Activated CD8-positive, alpha-beta memory T cell treated with anti-CD3 and anti-CD28 coated beads for 4 hours (primary cell): ENCODE measurements around the gene RBL1.
"Not testable (repeated sequence)": the region's sequence is repeated elsewhere in the genome, so short reads cannot be mapped to it uniquely, and the experiment has no call there.

Source experiments
- DNase-seq, 2 donors: peaks; one replicate each; pipeline ENCODE4 v3.0.0-alpha.2; 2020; ENCODE audit warnings: low read depth in 2 of 2

RBL1 gene

DNA sequence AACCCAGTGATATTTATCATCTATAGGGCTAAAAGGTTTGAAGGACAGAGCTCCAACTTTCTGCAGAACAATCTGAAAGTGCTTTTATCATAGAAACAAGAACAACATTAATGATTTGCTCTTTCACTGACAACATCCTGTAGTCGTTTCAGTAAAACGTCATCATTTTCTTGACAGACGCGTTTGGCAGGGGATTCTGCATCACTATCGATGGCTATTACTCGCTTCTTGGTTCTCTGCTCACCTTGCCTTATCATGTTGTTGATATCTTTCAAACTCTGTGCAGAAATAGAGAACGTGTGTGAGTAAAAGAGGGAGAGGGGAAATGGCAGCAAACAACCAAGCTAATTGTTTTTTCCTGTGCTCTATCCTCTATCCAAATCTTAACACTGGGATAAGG, 97.1 kb downstream of the RBL1 start:
- DNase-seq: no peak

DNA sequence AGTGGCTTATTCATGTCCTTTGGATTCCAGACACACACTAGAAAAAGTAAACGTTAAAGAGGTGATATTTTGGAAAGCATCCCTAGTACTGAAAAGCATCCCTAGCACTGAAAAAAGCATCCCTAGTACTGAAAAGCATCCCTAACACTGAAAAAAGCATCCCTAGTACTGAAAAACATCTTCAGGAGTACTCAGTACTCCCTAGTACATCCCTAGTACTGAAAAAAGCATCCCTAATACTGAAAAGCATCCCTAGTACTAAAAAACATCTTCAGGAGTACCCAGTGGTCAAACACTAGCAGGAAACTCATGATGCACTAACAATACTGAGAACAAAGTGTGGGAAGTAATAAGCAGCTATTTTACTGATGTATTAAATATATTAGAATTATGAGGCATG, 98.7 kb downstream of the RBL1 start:
- DNase-seq: no peak

DNA sequence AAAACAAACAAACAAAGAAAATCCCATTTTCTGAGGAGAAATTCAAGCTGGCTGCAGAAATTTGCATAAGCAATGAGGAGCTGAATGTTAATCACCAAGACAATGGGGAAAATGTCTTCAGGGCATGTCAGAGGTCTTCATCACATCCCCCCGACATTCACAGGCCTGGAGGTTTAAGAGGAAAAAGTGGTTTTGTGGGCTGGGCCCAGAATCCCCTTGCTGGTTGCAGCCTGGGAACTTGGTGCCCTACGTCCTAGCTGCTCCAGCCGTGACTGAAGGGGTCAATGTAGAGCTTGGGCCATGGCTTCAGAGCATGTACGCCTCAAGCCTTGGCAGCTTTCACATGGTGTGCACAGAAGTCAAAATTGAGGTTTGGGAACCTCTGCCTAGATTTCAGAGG, 101.6 kb downstream of the RBL1 start:
- DNase-seq: not testable (repeated sequence)

- no peak for DNase-seq
These were observed 102.9 kb downstream of the RBL1 start for GRCh38 chr20:36992802-36993334.

GRCh38 chr20:36991703-36992102, 104.1 kb downstream of the RBL1 start:
- no peak for DNase-seq

- no peak for DNase-seq
These were observed 106.0 kb downstream of the RBL1 start for GRCh38 chr20:36989797-36990196.

DNA sequence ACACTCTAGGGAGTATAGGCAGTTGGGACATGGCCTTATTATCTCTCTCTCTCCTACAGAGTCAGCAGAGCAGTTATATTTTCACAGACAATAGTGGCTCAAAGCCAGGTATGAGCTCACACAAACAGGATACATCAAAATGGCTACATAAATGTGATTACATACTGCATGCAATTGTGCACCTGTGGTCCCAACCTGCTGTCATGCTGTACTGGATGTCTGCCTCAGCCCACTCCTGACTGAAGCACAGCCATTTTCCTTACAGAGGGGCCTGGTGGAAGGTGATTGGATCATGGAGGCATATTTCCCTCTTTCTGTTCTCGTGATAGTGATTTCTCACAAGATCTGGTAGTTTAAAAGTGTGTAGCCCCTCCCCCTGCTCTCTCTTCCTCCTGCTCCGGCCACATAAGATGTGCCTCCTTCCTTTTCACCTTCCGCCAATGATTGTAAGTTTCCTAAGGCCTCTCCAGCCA, 107.3 kb downstream of the RBL1 start:
- DNase-seq: no peak

DNA sequence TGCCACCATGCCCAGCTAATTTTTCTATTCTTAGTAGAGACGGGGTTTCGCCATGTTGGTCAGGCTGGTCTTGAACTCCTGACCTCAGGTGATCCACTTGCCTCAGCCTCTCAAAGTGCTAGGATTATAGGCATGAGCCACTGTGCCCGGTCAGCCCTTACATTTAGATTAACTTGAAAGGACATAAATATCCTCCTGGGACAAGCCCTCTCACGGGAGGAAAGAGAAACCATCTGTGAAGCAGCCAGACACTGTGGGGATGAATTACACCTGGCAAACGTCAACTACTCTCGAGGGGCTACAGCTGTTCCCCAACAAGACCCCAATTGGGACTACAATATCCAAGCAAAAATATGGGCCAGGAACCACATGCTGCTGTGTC, 111.5 kb downstream of the RBL1 start:
- DNase-seq: no peak

GRCh38 chr20:36975099-36975818, 120.5 kb downstream of the RBL1 start:
- DNase-seq: peak in 1 of 2 donors; percentile 50

DNA sequence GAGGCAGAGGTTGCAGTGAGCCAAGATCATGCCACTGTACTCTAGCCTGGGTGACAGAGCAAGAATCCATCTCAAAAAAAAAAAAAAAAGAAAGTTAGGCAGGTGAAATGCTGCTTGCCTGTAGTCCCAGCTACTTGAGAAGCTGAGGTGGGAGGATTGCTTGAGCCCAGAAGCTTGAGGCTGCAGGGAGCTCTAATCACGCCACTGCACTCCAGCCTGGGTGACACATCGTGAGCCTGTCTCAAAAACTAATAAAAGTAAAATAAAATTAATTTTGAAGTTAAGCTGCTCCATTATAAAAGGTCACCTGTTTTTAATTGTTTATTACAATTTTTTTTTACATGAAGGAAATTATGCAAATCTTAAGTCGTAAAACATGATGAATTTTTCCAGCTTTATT, 121.1 kb downstream of the RBL1 start:
- no peak for DNase-seq

DNA sequence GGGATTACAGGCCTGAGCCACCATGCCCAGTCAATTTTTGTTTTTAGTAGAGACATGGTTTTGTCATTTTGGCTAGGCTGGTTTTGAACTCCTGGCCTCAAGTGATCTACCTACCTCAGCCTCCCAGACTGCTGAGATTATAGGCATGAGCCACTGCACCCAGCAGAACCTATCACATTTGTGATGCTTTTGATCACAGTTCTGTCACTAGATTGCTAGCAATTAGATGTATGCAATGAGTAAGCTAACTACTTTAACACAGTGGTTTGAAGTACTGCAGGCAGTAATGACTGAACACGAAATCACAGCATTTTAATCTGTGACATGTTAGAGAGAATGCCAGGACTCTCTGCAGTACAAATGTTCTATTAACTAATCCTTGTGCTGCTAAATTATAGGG, 124.7 kb downstream of the RBL1 start:
- DNase-seq: no peak

- no peak for DNase-seq
These were observed 126.2 kb downstream of the RBL1 start for GRCh38 chr20:36969478-36970186.

DNA sequence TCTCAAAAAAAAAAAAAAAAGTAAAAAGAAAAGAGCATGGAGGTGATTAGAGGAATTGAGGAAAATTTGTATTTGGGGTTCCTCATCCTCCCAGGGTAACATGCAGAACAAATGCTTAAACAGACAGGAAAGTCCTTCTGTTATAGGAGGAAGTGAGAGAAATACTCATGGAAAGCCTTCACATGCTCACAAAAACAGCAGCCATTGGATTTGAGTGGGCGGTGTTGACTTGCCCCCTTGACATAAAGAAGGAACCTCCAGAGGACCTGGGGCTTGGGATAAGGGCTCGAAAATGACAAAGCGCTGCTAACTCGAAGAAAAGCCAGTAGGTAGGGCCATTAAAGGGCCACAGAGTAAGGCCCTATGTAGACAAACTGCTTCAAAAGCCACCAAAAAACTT, 126.7 kb downstream of the RBL1 start:
- DNase-seq: no peak

DNA sequence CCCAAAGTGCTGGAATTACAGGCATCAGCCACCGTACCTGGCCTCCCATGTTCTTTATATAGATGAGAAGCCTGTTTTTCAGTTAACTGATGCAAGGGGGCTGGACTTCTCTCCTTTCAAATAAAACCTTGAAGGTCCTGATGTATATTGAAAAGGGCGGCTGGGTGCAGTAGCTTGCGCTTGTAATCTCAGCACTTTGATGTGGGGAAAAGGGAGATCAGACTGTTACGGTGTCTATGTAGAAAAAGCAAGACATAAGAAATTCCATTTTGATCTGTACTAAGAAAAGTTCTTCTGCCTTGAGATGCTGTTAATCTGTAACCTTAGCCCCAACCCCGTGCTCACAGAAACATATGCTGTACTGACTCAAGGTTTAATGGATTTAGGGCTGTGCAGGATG, 128.2 kb downstream of the RBL1 start:
- no peak for DNase-seq

DNA sequence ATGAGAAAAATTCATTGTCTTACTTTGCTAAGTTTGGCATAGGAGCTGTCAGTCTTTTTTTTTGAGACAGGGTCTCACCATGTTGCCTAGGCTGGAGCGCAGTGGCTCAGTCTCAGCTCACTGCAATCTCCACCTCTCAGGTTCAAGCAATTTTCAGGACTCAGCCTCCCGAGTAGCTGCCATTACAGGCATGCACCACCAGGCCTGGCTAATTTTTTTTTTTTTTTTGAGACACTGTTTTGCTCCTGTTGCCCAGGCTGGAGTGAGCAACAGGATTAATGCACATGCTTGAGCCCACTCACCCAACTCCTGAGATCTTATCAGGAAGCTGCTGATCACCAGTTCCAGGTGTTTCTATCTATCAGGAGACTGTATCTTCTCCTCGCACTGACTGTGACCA, 128.8 kb downstream of the RBL1 start:
- not testable (repeated sequence) for DNase-seq

GRCh38 chr20:36962354-36962941, 133.3 kb downstream of the RBL1 start:
- DNase-seq: not testable (repeated sequence)

DNA sequence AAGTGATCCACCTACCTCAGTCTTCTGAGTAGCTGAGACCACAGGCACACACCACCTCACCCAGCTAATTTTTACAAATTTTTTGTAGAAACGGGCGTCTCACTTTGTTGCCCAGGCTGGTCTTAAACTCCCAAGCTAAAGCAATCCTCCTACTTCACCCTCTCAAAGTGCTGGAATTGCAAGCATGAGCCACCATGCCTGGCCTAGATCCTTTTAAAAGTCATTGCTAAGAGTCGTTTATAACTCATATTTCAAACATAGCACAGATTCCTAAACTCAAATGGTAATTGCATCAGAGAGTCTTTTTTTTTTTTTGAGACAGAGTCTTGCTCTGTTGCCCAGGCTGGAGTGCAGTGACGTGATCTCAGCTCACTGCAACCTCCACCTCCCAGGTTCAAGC, 136.6 kb downstream of the RBL1 start:
- DNase-seq: no peak

- DNase-seq: no peak
These were observed 137.7 kb downstream of the RBL1 start for GRCh38 chr20:36957875-36958667.

DNA sequence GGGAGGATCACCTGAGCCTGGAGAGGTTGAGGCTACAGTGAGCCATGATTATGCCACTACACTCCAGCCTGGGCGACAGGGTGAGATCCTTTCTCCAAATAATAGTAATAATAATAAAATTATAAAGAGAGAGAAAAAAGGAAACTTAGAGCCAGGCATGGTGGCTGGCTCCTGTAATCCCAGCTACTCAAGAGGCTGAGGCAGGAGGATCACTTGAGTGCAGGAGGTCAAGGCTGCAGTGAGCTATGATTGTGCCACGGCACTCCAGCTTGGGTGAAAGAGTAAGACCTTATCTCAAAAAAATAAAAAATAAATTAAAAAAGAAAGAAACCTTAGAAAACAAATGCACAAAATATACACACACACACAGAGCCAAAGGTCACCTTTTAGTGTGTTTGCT, 139.1 kb downstream of the RBL1 start:
- DNase-seq: no peak

- DNase-seq: no peak
These were observed 139.8 kb downstream of the RBL1 start for GRCh38 chr20:36956016-36956415.

- no peak for DNase-seq
These were observed 143.6 kb downstream of the RBL1 start for GRCh38 chr20:36951979-36952738.
